SK-N-SH (cell line): ENCODE data around the gene STAT5B.

ENCODE experiments used
- CTCF ChIP-seq: fragments of 200-600 bp; sonication (generic); IDR thresholded peaks from 2 replicates; pipeline ENCODE4 v1.6.1; 2017; ENCODE audit warnings: antibody characterized with exemption, mild to moderate bottlenecking, moderate library complexity
- ELF1 ChIP-seq: IDR thresholded peaks from 2 replicates; pipeline ENCODE4 v1.4.0; 2012
- EP300 ChIP-seq, 2 experiments: IDR thresholded peaks; 2 replicates each; pipeline versions ENCODE4 v1.4.0 to v1.6.1; 2012; ENCODE audit warnings: borderline replicate concordance in 1 of 2, low read depth in 1 of 2, low read length in 1 of 2
- JUND ChIP-seq: IDR thresholded peaks from 2 replicates; pipeline ENCODE4 v1.4.0; 2012
- MAX ChIP-seq: IDR thresholded peaks from 2 replicates; pipeline ENCODE4 v1.4.0; 2012; ENCODE audit warnings: low read depth
- NFIC ChIP-seq: IDR thresholded peaks from 2 replicates; pipeline ENCODE4 v1.4.0; 2012; ENCODE audit warnings: borderline replicate concordance
- POLR2AphosphoS5 ChIP-seq: IDR thresholded peaks from 2 replicates; pipeline ENCODE4 v1.6.1; 2012; ENCODE audit warnings: low read depth, low read length
- RAD21 ChIP-seq: IDR thresholded peaks from 2 replicates; pipeline ENCODE4 v1.6.1; 2012; ENCODE audit warnings: mild to moderate bottlenecking, low read length
- RCOR1 ChIP-seq: fragments of 150-350 bp; IDR thresholded peaks from 2 replicates; pipeline ENCODE4 v1.6.1; 2017; ENCODE audit warnings: antibody characterized with exemption, low read length
- TCF12 ChIP-seq: IDR thresholded peaks from 2 replicates; pipeline ENCODE4 v1.4.0; 2012
- TEAD4 ChIP-seq: IDR thresholded peaks from 2 replicates; pipeline ENCODE4 v1.4.0; 2012; ENCODE audit warnings: mild to moderate bottlenecking, borderline replicate concordance; ENCODE audit not compliant: insufficient read depth
- TF ChIP-seq, protein P1 (sequence below): fragments of 150-350 bp; IDR thresholded peaks from 2 replicates; pipeline ENCODE4 v1.6.1; 2017; ENCODE audit warnings: antibody characterized with exemption, low read length, low read depth, borderline replicate concordance
- TF ChIP-seq, protein P2 (sequence below): IDR thresholded peaks from 2 replicates; pipeline ENCODE4 v1.6.1; 2012; ENCODE audit warnings: mild to moderate bottlenecking, low read depth, low read length, moderate library complexity

- TF ChIP-seq CTCF: no peak
- TF ChIP-seq, protein P1, sequence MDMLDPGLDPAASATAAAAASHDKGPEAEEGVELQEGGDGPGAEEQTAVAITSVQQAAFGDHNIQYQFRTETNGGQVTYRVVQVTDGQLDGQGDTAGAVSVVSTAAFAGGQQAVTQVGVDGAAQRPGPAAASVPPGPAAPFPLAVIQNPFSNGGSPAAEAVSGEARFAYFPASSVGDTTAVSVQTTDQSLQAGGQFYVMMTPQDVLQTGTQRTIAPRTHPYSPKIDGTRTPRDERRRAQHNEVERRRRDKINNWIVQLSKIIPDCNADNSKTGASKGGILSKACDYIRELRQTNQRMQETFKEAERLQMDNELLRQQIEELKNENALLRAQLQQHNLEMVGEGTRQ: no peak
- no peak for TF ChIP-seq NFIC
- TF ChIP-seq MAX: no peak
- no peak for TF ChIP-seq POLR2AphosphoS5
- TF ChIP-seq JUND: no peak
- no peak for TF ChIP-seq RAD21
- no peak for TF ChIP-seq ELF1
- TF ChIP-seq, protein P2, sequence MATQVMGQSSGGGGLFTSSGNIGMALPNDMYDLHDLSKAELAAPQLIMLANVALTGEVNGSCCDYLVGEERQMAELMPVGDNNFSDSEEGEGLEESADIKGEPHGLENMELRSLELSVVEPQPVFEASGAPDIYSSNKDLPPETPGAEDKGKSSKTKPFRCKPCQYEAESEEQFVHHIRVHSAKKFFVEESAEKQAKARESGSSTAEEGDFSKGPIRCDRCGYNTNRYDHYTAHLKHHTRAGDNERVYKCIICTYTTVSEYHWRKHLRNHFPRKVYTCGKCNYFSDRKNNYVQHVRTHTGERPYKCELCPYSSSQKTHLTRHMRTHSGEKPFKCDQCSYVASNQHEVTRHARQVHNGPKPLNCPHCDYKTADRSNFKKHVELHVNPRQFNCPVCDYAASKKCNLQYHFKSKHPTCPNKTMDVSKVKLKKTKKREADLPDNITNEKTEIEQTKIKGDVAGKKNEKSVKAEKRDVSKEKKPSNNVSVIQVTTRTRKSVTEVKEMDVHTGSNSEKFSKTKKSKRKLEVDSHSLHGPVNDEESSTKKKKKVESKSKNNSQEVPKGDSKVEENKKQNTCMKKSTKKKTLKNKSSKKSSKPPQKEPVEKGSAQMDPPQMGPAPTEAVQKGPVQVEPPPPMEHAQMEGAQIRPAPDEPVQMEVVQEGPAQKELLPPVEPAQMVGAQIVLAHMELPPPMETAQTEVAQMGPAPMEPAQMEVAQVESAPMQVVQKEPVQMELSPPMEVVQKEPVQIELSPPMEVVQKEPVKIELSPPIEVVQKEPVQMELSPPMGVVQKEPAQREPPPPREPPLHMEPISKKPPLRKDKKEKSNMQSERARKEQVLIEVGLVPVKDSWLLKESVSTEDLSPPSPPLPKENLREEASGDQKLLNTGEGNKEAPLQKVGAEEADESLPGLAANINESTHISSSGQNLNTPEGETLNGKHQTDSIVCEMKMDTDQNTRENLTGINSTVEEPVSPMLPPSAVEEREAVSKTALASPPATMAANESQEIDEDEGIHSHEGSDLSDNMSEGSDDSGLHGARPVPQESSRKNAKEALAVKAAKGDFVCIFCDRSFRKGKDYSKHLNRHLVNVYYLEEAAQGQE: no peak
- no peak for TF ChIP-seq TCF12
- TF ChIP-seq EP300 (IDR thresholded peaks at IDR 0.05; ENCODE audit: borderline replicate concordance in 1 of 2, low read depth in 1 of 2, low read length in 1 of 2): no peak
- no peak for TF ChIP-seq TEAD4
- TF ChIP-seq RCOR1: no peak
Observed at GRCh38 chr17:42167807-42168206, 108.4 kb downstream of the STAT5B start.
